GM23338 (cell line): ENCODE data around the gene ABHD12.

Experiments used
- EZH2 ChIP-seq: fragments of 200-600 bp; sonication (generic); IDR thresholded peaks from one replicate; pipeline ENCODE4 v1.8.0; 2017; ENCODE audit warnings: antibody characterized with exemption, mild to moderate bottlenecking, low read depth; ENCODE audit not compliant: unreplicated experiment
- EZH2phosphoT487 ChIP-seq: fragments of 200-600 bp; sonication (generic); IDR thresholded peaks from one replicate; pipeline ENCODE4 v1.8.1; 2018; ENCODE audit warnings: antibody characterized with exemption; ENCODE audit not compliant: unreplicated experiment
- JUNB ChIP-seq: IDR thresholded peaks from one replicate; pipeline ENCODE4 v1.6.1; 2016; ENCODE audit warnings: antibody characterized with exemption; ENCODE audit not compliant: unreplicated experiment
- NANOG ChIP-seq: IDR thresholded peaks from 2 replicates; pipeline ENCODE4 v1.6.1; 2016; ENCODE audit warnings: antibody characterized with exemption, borderline replicate concordance
- POLR2AphosphoS5 ChIP-seq: IDR thresholded peaks from 2 replicates; pipeline ENCODE4 v1.6.1; 2016; ENCODE audit warnings: antibody characterized with exemption, low read depth
- REST ChIP-seq: IDR thresholded peaks from one replicate; pipeline ENCODE4 v1.6.1; 2018; ENCODE audit warnings: antibody characterized with exemption; ENCODE audit not compliant: unreplicated experiment
- ZNF114 ChIP-seq: fragments of 250-450 bp; sonication (Bioruptor Pico); IDR thresholded peaks from 2 replicates; pipeline ENCODE4 v1.5.0; 2020; ENCODE audit warnings: mild to moderate bottlenecking, moderate library complexity
- ZNF331 ChIP-seq: fragments of 250-450 bp; sonication (Bioruptor Pico); IDR thresholded peaks from 2 replicates; pipeline ENCODE4 v1.5.0; 2020; ENCODE audit warnings: low read depth, mild to moderate bottlenecking, moderate library complexity
- TF ChIP-seq, protein P1 (sequence below), 2 experiments: fragments of 200-600 bp in 1 of 2; sonication (generic) in 1 of 2; conservative IDR thresholded peaks; 2 replicates each; pipeline versions ENCODE4 v1.5.1 to v1.6.1; 2016 to 2017; ENCODE audit warnings: antibody characterized with exemption in 2 of 2, low read depth in 2 of 2, mild to moderate bottlenecking in 2 of 2, moderate library complexity in 1 of 2

GRCh38 chr20:25281541-25281991, 109.1 kb downstream of the ABHD12 start:
- TF ChIP-seq, protein P1, sequence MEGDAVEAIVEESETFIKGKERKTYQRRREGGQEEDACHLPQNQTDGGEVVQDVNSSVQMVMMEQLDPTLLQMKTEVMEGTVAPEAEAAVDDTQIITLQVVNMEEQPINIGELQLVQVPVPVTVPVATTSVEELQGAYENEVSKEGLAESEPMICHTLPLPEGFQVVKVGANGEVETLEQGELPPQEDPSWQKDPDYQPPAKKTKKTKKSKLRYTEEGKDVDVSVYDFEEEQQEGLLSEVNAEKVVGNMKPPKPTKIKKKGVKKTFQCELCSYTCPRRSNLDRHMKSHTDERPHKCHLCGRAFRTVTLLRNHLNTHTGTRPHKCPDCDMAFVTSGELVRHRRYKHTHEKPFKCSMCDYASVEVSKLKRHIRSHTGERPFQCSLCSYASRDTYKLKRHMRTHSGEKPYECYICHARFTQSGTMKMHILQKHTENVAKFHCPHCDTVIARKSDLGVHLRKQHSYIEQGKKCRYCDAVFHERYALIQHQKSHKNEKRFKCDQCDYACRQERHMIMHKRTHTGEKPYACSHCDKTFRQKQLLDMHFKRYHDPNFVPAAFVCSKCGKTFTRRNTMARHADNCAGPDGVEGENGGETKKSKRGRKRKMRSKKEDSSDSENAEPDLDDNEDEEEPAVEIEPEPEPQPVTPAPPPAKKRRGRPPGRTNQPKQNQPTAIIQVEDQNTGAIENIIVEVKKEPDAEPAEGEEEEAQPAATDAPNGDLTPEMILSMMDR (conservative IDR thresholded peaks at IDR 0.05; ENCODE audit: low read depth in 2 of 2): no peak
- TF ChIP-seq EZH2phosphoT487 (no peak), EZH2 (no peak), POLR2AphosphoS5 (no peak), JUNB (no peak), NANOG (no peak), ZNF331 (CRISPR knock-in tag) (no peak), REST (no peak), ZNF114 (CRISPR knock-in tag) (no peak)
